ELR (cell line): ENCODE measurements around the gene RSBN1L.
A peak's percentile ranks its signal among the peaks of the same experiment; 100 is the strongest.
"Not testable (repeated sequence)": the region's sequence is repeated elsewhere in the genome, so short reads cannot be mapped to it uniquely, and the experiment has no call there.

ENCODE experiments used
- DNase-seq: peaks from one replicate; pipeline ENCODE4 v3.0.0-alpha.2; 2015; ENCODE audit warnings: low read depth

RSBN1L gene

GRCh38 chr7:77696057-77696642 lies at the start of gene RSBN1L:
Gene RSBN1L, plus strand, starts transcription at chr7:77696459. Its CDS starts 11 bp downstream, at chr7:77696470.
- peak; percentile 98 for DNase-seq

DNA sequence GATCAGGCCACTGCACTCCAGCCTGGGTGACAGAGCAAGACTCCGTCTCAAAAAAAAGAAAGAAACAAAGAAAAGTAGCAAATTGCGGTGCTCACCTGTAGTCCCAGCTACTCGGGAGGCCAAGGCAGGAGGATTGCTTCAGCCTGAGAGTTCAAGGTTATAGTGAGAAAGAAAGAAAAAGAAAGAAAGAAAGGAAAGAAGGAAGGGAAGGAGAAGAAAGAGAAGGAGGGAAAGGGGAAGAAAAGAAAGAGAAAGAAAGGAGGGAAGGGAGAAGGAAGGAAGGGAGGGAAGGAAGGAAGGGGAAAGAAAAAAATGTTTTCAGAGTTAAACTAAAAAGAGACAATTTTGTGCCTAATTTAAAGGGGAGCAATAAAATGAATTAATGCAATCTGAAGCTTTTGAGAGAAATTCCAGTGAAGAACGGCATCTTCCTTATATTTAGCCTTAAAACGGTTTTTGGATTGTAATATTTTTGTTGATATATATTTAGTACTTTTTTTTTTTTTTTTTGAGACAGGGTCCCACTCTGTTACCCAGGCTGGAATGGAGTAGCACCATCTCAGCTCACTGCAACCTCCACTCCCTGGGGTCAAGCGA lies 47.4 kb upstream of the RSBN1L start:
- DNase-seq, result no peak

DNA sequence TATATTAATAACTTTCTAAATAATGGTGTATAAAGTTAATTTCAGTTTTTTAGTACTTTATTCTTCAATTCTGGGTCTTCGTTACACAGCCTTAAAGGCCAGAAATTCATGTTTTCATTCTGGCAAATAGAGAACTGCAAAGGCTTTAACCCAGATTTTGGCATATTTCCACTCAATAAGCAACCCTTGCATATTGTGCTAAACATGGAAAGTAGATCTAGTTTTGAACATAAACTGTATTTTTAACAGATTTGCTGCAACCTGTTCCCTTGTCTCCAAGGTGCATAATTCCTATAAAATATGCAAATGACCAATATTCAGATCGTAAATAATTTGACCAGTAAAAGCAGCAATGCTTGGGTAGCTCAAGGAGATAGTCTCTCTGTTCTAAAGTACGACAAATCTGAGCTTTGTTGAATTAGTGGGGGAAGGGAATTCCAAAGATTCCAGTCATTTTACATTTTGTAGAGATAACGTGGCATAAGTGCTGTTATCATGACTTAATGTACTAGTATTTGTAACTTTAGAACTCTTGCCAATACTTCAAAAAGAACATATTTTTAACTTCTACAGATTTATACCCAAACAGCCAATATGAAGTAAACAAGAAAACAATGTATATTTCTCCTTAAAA lies 46.4 kb upstream of the RSBN1L start:
- DNase-seq, result peak; percentile 64

GRCh38 chr7:77651575-77652162 lies 44.6 kb upstream of the RSBN1L start:
- DNase-seq, result peak; percentile 47

DNA sequence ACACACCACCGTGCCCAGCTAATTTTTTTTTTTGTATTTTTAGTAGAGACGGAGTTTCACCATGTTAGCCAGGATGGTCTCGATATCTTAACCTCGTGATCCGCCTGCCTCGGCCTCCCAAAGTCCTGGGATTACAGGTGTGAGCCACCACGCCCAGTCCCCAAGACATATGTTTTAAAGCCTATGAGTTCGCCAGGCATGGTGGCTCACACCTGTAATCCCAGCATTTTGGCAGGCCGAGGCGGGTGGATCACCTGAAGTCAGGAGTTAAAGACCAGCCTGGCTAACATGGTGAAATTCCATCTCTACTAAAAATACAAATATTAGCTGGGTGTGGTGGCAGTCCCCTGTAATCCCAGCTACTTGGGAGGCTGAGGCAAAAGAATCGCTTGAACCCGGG lies 43.4 kb upstream of the RSBN1L start:
- DNase-seq, result not testable (repeated sequence)

DNA sequence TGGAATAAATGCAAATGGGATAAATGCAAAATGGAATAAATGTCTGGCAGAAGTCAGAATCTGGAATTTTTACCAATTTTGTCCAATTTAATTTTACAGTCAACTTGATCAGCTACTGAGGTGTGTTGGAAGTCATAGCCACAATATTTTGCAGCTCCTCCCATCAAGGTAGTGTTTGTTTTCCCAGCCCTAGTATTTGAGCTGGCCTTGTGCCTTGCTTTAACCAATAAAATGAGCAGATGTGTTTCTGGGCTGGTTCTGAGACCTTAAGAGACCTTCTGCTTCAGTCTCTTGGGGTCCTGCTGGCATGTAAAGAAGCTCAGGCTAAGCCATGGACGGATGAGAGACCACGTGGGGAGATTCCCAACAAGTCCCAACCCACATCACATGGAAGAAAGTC lies 42.7 kb upstream of the RSBN1L start:
- no peak for DNase-seq

DNA sequence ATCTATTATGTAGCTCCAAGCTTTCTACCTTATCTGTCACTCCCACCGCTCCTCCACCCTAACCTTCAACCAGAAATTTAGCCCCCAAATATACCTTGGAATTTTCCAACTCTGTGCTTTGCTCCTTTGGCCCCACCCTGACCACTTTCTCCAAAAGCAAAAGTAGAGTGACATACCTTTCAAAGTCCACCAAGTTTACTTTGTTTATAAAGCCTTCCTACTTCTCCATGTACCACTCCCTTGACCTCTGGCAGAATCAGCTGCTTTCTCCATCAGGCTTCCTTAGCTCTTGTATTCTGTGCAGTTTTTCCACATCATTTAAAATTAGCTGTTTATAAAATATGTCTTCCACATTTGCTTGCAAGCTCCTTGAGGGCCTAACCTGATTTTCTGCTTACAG lies 40.9 kb upstream of the RSBN1L start:
- DNase-seq, result no peak

DNA sequence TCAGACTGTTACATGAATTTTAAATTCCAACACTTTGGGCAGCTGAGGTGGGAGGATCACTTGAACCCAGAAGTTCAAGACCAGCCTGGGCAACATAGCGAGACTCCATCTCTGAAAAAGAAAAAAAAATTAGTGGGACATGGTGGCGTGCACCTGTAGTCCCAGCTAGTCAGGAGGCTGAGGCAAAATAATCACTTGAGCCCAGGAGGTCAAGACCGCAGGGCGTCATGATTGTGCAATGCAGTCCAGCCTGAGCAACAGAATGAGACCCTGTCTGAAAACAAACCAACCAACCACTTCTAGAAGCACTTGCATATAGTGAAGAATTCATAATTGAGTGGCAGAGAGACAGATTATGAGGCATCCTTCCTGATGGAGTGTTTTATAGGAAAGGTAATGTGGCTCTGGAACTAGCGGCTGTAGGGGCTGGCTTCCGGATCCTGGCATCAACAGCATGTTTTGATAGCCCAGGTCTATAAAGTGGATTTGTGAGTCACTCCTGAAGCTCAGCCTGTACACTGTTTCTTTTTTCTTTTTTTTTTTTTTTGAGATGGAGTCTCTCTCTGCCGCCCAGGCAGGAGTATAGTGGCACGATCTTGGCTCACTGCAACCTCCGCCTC lies 40.3 kb upstream of the RSBN1L start:
- DNase-seq, result no peak

DNA sequence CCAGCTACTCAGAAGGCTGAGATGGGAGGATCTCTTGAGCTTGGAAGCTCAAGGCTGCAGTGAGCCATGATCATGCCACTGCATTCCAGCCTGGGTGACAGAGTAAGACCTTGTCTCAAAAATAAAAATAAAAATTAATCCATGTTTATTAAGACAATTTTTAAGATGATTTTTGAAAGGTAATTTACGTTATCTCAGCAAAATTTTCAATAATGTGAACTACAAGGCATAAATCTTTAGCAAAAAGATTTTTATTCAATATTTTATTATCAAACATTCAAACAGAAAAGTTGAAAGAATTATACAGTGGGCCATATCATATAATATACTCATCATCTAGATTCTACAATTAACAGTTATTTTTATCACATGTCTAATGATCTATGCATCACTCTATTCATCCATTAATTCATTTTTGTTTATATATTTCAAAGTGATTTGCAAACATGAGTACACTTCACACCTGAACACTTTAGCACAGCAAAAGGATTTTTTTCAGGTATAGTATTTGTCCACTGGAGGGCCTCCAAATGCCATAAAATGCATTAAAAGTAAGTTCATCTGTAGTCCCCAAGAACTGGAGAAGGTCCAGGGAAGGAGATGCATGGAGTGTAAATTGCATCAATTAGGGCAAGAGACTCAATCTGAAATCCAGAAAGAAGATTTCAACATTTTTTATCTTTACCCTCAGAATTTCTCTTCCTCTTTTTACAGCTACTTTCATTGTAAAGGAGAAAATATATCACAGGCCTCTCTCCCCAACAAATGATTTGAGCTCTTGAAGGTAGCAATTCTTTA lies 38.6 kb upstream of the RSBN1L start:
- DNase-seq, result peak; percentile 57

GRCh38 chr7:77658928-77659327 lies 37.3 kb upstream of the RSBN1L start:
- DNase-seq, result no peak

- no peak for DNase-seq
These were observed 34.4 kb upstream of the RSBN1L start for GRCh38 chr7:77661816-77662215.

GRCh38 chr7:77662869-77663268 lies 33.4 kb upstream of the RSBN1L start:
- DNase-seq, result no peak

- DNase-seq, result no peak
These were observed 31.5 kb upstream of the RSBN1L start for GRCh38 chr7:77664715-77665114.

DNA sequence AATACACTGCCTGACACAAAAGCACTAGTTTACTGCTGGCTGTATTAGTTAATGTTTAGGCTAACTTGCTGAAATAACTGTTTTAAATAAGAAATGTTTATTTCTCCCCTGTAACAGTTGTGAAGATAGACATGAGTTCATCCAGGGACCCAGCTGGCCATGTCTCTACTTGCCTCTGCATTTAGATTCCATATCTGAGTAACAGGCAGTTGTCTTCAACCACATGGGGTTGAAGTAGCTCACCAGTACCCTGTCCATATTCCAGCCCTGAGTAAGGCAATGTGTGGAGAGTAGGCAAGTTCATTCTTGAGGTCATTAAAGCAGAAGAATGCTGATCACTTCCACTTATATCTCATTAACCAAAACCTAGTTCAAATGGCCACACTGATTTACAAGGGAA lies 31.1 kb upstream of the RSBN1L start:
- no peak for DNase-seq

- DNase-seq, result no peak
These were observed 28.7 kb upstream of the RSBN1L start for GRCh38 chr7:77667459-77668086.

GRCh38 chr7:77674878-77675277 lies 21.4 kb upstream of the RSBN1L start:
- peak; percentile 59 for DNase-seq

DNA sequence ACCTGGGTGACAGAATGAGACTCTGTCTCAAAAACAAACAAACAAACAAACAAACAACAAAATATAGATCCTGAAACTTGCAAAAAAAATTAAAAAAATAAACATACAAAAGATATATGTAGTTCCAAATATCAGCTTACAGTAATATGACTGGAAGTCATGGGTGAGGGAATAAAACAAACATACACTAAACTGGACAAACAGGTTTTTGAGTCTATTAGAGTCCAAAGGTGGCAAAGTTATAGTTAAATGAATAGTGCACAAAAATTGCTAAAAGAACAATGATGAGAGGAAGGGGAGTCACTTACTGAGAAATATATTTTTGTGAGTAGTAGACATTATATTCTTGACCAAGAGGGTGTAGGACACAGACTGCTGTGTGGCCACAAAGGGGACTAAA lies 16.7 kb upstream of the RSBN1L start:
- DNase-seq, result no peak

DNA sequence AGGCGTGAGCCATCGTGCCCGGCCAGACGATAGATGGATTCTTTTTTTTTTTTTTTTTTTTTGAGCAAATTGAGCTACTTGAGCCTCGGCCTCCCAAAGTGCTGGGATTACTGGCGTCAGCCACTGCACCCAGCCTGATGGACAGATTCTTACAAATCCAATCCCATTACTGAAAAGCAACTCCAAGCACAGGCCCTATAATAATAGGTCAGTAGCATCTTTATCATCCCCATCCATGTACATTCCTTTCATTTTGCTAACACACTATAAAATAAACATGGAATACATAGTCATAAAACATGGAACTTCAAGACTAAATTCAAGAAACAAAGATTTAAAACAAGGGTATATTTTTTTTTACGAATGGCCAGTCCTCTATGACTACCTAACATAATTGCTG lies 16.0 kb upstream of the RSBN1L start:
- DNase-seq, result peak; percentile 20

GRCh38 chr7:77684030-77684429 lies 12.2 kb upstream of the RSBN1L start:
- no peak for DNase-seq

GRCh38 chr7:77685233-77685632 lies 11.0 kb upstream of the RSBN1L start:
- no peak for DNase-seq

DNA sequence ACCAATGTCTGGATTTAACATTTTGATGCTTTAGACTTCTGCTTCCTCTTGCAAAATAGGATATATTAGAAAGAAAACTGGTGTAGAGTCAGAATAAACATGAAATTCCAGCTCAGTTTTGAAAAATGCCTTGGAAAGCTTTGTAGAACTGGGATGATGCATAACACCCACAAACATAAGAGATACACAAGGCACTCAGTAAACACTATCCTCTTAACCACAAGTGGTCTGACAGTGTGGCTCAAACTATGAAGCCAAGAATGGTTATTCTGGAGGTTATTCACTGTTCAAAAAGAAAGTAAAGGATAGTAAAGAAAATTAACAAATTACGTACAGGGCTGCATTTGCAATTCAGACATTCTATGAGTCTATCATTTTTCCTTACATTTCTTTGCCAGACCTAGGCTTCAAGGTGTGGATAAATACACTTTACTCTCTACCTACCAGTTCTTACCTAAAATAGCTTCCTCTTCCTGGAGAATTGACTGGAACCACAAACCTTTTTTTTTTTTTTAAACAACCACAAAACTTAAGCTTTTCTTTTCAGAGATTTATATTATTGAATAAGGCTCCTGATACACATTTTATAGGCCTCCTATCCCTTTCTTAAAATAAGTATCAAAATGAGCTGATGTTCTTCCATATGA lies 9.0 kb upstream of the RSBN1L start:
- DNase-seq, result peak; percentile 49
